ENCODE results near the gene NUP210.

Gene NUP210

GRCh38 chr3:13404626-13405452, 15.3 kb downstream of the NUP210 start:
- H3K27ac Mint-ChIP-seq, result peak overlapping the region; percentile 52
- peaks cover 53% of the 10 kb centered on the region for H3K4me1 Mint-ChIP-seq (ENCODE audit: low read depth)
- no peak overlapping the region for H3K4me3 Mint-ChIP-seq
- H3K36me3 Mint-ChIP-seq, result peaks cover 12% of the 10 kb centered on the region
- no peaks in the 10 kb centered on the region for H3K9me3 Mint-ChIP-seq (ENCODE audit: low read depth)
- no peaks in the 10 kb centered on the region for H3K27me3 Mint-ChIP-seq

- peak overlapping the region; percentile 50 for H3K27ac Mint-ChIP-seq
- H3K4me1 Mint-ChIP-seq (ENCODE audit: low read depth), result peaks cover 47% of the 10 kb centered on the region
- no peaks in the 10 kb centered on the region for H3K27me3 Mint-ChIP-seq
- no peaks in the 10 kb centered on the region for H3K9me3 Mint-ChIP-seq (ENCODE audit: low read depth)
- peaks cover 8% of the 10 kb centered on the region for H3K36me3 Mint-ChIP-seq
- H3K4me3 Mint-ChIP-seq, result no peak overlapping the region
Measured at GRCh38 chr3:13403847-13404246, 16.3 kb downstream of the NUP210 start.

- Mint-ChIP-seq H3K4me1 (ENCODE audit: low read depth) (peaks cover 47% of the 10 kb centered on the region), H3K36me3 (peaks cover 7% of the 10 kb centered on the region), H3K27ac (no peak overlapping the region), H3K4me3 (no peak overlapping the region), H3K27me3 (no peaks in the 10 kb centered on the region), H3K9me3 (ENCODE audit: low read depth) (no peaks in the 10 kb centered on the region)
Measured at GRCh38 chr3:13403213-13403819, 16.8 kb downstream of the NUP210 start.

GRCh38 chr3:13401149-13401548, 19.0 kb downstream of the NUP210 start:
- Mint-ChIP-seq H3K27ac (no peak overlapping the region), H3K9me3 (ENCODE audit: low read depth) (no peaks in the 10 kb centered on the region), H3K4me3 (no peak overlapping the region), H3K27me3 (no peaks in the 10 kb centered on the region), H3K36me3 (peaks cover 2% of the 10 kb centered on the region), H3K4me1 (ENCODE audit: low read depth) (peaks cover 32% of the 10 kb centered on the region)

- H3K36me3 Mint-ChIP-seq, result peaks cover 7% of the 10 kb centered on the region
- no peaks in the 10 kb centered on the region for H3K9me3 Mint-ChIP-seq (ENCODE audit: low read depth)
- no peak overlapping the region for H3K4me3 Mint-ChIP-seq
- peaks cover 25% of the 10 kb centered on the region for H3K4me1 Mint-ChIP-seq (ENCODE audit: low read depth)
- H3K27me3 Mint-ChIP-seq, result no peaks in the 10 kb centered on the region
- no peak overlapping the region for H3K27ac Mint-ChIP-seq
Measured at GRCh38 chr3:13400114-13400673, 19.9 kb downstream of the NUP210 start.

- peaks cover 23% of the 10 kb centered on the region for H3K4me1 Mint-ChIP-seq (ENCODE audit: low read depth)
- H3K27ac Mint-ChIP-seq, result no peak overlapping the region
- H3K4me3 Mint-ChIP-seq, result no peak overlapping the region
- H3K9me3 Mint-ChIP-seq (ENCODE audit: low read depth), result no peaks in the 10 kb centered on the region
- H3K36me3 Mint-ChIP-seq, result peaks cover 7% of the 10 kb centered on the region
- no peaks in the 10 kb centered on the region for H3K27me3 Mint-ChIP-seq
Measured at GRCh38 chr3:13399603-13400002, 20.5 kb downstream of the NUP210 start.

GRCh38 chr3:13397316-13397715, 22.8 kb downstream of the NUP210 start:
- Mint-ChIP-seq H3K9me3 (ENCODE audit: low read depth) (no peaks in the 10 kb centered on the region), H3K27ac (no peak overlapping the region), H3K27me3 (no peaks in the 10 kb centered on the region), H3K4me1 (ENCODE audit: low read depth) (peaks cover 11% of the 10 kb centered on the region), H3K36me3 (peaks cover 9% of the 10 kb centered on the region), H3K4me3 (no peak overlapping the region)

- peaks cover 9% of the 10 kb centered on the region for H3K36me3 Mint-ChIP-seq
- peaks cover 11% of the 10 kb centered on the region for H3K4me1 Mint-ChIP-seq (ENCODE audit: low read depth)
- H3K4me3 Mint-ChIP-seq, result no peak overlapping the region
- H3K9me3 Mint-ChIP-seq (ENCODE audit: low read depth), result no peaks in the 10 kb centered on the region
- no peak overlapping the region for H3K27ac Mint-ChIP-seq
- no peaks in the 10 kb centered on the region for H3K27me3 Mint-ChIP-seq
Measured at GRCh38 chr3:13394363-13394762, 25.8 kb downstream of the NUP210 start.

GRCh38 chr3:13393427-13394360, 26.4 kb downstream of the NUP210 start:
- H3K4me3 Mint-ChIP-seq, result no peak overlapping the region
- H3K4me1 Mint-ChIP-seq (ENCODE audit: low read depth), result peaks cover 14% of the 10 kb centered on the region
- H3K9me3 Mint-ChIP-seq (ENCODE audit: low read depth), result no peaks in the 10 kb centered on the region
- no peak overlapping the region for H3K27ac Mint-ChIP-seq
- peaks cover 9% of the 10 kb centered on the region for H3K36me3 Mint-ChIP-seq
- no peaks in the 10 kb centered on the region for H3K27me3 Mint-ChIP-seq

GRCh38 chr3:13391308-13391707, 28.8 kb downstream of the NUP210 start:
- no peak overlapping the region for H3K4me3 Mint-ChIP-seq

GRCh38 chr3:13389378-13389777, 30.7 kb downstream of the NUP210 start:
- peaks cover 39% of the 10 kb centered on the region for H3K4me1 Mint-ChIP-seq (ENCODE audit: low read depth)
- H3K27ac Mint-ChIP-seq, result no peak overlapping the region
- peaks cover 8% of the 10 kb centered on the region for H3K36me3 Mint-ChIP-seq
- no peak overlapping the region for H3K4me3 Mint-ChIP-seq
- no peaks in the 10 kb centered on the region for H3K9me3 Mint-ChIP-seq (ENCODE audit: low read depth)
- H3K27me3 Mint-ChIP-seq, result no peaks in the 10 kb centered on the region

More at GRCh38 chr3:13391308-13391707, 28.8 kb downstream of the NUP210 start:
- H3K27ac Mint-ChIP-seq, result no peak overlapping the region
- H3K36me3 Mint-ChIP-seq, result peaks cover 8% of the 10 kb centered on the region
- no peaks in the 10 kb centered on the region for H3K9me3 Mint-ChIP-seq (ENCODE audit: low read depth)
- H3K4me1 Mint-ChIP-seq (ENCODE audit: low read depth), result peaks cover 32% of the 10 kb centered on the region
- H3K27me3 Mint-ChIP-seq, result no peaks in the 10 kb centered on the region

GRCh38 chr3:13388816-13389215, 31.3 kb downstream of the NUP210 start:
- Mint-ChIP-seq H3K9me3 (ENCODE audit: low read depth) (no peaks in the 10 kb centered on the region), H3K4me3 (no peak overlapping the region), H3K27ac (no peak overlapping the region), H3K27me3 (no peaks in the 10 kb centered on the region), H3K36me3 (peaks cover 8% of the 10 kb centered on the region), H3K4me1 (ENCODE audit: low read depth) (peaks cover 39% of the 10 kb centered on the region)

- H3K4me3 Mint-ChIP-seq, result no peak overlapping the region
- H3K9me3 Mint-ChIP-seq (ENCODE audit: low read depth), result no peaks in the 10 kb centered on the region
- peaks cover 6% of the 10 kb centered on the region for H3K36me3 Mint-ChIP-seq
- no peaks in the 10 kb centered on the region for H3K27me3 Mint-ChIP-seq
- H3K27ac Mint-ChIP-seq, result peak overlapping the region; percentile 67
- H3K4me1 Mint-ChIP-seq (ENCODE audit: low read depth), result peaks cover 33% of the 10 kb centered on the region
Measured at GRCh38 chr3:13385373-13385965, 34.7 kb downstream of the NUP210 start.

- Mint-ChIP-seq H3K9me3 (ENCODE audit: low read depth) (no peaks in the 10 kb centered on the region), H3K27me3 (no peaks in the 10 kb centered on the region), H3K36me3 (peaks cover 7% of the 10 kb centered on the region), H3K4me3 (no peak overlapping the region), H3K27ac (no peak overlapping the region), H3K4me1 (ENCODE audit: low read depth) (peaks cover 7% of the 10 kb centered on the region)
Measured at GRCh38 chr3:13380971-13381370, 39.2 kb downstream of the NUP210 start.
